ENCODE measurements around the gene TJP3.

Gene TJP3

GRCh38 chr19:3687774-3688706 is 20.1 kb upstream of the TJP3 start:
- no peak for TF ChIP-seq CTCF (IDR thresholded peaks at IDR 0.05)
- H3K4me3 ChIP-seq: no peak overlapping the region
- no peak for DNase-seq (ENCODE audit: low spot score)
- peak overlapping the region in 1 of 2 donors; percentile 16 for H3K27ac ChIP-seq

GRCh38 chr19:3690551-3691371 is 17.4 kb upstream of the TJP3 start:
- Histone ChIP-seq H3K27ac (no peak overlapping the region), H3K4me3 (no peak overlapping the region)
- no peak for DNase-seq (ENCODE audit: low spot score)
- no peak for TF ChIP-seq CTCF (IDR thresholded peaks at IDR 0.05)

- no peak for TF ChIP-seq CTCF (IDR thresholded peaks at IDR 0.05)
- no peak overlapping the region for H3K4me3 ChIP-seq
- H3K27ac ChIP-seq: no peak overlapping the region
- DNase-seq (ENCODE audit: low spot score): no peak
Measured at GRCh38 chr19:3691372-3691716, 16.8 kb upstream of the TJP3 start.

GRCh38 chr19:3691726-3692125 is 16.5 kb upstream of the TJP3 start:
- no peak overlapping the region for H3K27ac ChIP-seq

GRCh38 chr19:3692141-3693024 is 15.8 kb upstream of the TJP3 start:
- Histone ChIP-seq H3K27ac (peak overlapping the region; percentile 20 to 75), H3K4me3 (no peak overlapping the region)
- TF ChIP-seq CTCF (IDR thresholded peaks at IDR 0.05): no peak
- DNase-seq (ENCODE audit: low spot score): no peak

More at GRCh38 chr19:3691726-3692125, 16.5 kb upstream of the TJP3 start:
- no peak overlapping the region for H3K4me3 ChIP-seq
- DNase-seq (ENCODE audit: low spot score): no peak
- TF ChIP-seq CTCF (IDR thresholded peaks at IDR 0.05): no peak

- no peak for TF ChIP-seq CTCF (IDR thresholded peaks at IDR 0.05)
- no peak for DNase-seq (ENCODE audit: low spot score)
- Histone ChIP-seq H3K4me3 (no peak overlapping the region), H3K27ac (peak overlapping the region; percentile 20 to 75)
Measured at GRCh38 chr19:3693025-3693925, 14.9 kb upstream of the TJP3 start.

Data from coronary artery (tissue), 2 donors.